Epithelial cell of proximal tubule (primary cell): ENCODE data around the gene CACNA1E. TPM values are rescaled to one million over a fixed set of nuclear protein-coding genes. Genes with fewer than 3 reads are reported as not detected.
A peak's percentile ranks its signal among the peaks of the same experiment; 100 is the strongest.

ENCODE experiments used
- DNase-seq: peaks from one replicate; pipeline ENCODE4 v3.0.0-alpha.2; 2011; ENCODE audit warnings: low read depth
- H3K4me3 ChIP-seq: 2 replicates; pipeline ENCODE4 v1.5.1; 2011; ENCODE audit warnings: low read depth, mild to moderate bottlenecking, low read length
- CTCF ChIP-seq: conservative IDR thresholded peaks from 2 replicates; pipeline ENCODE4 v1.5.1; 2012; ENCODE audit warnings: low read depth, mild to moderate bottlenecking, low read length
- total RNA-seq: library from RNA; depleted of rRNA; stranded (reverse); fragments of >200 nt; gene quantifications from 2 replicates; pipeline ENCODE4 v1.2.3, GENCODE V29; 2015

The CACNA1E gene
- total RNA-seq, 1 donor from 2014 or later, result 0.06 TPM

- TF ChIP-seq CTCF, result no peak
- H3K4me3 ChIP-seq, result no peak overlapping the region
- no peak for DNase-seq
Observed at GRCh38 chr1:181784039-181784683, 300.8 kb downstream of the CACNA1E start.

- DNase-seq, result peak; percentile 67
- no peak overlapping the region for H3K4me3 ChIP-seq
- TF ChIP-seq CTCF, result no peak
Observed at GRCh38 chr1:181789395-181789794, 306.1 kb downstream of the CACNA1E start.

GRCh38 chr1:181791721-181792120 is 308.4 kb downstream of the CACNA1E start:
- no peak overlapping the region for H3K4me3 ChIP-seq
- TF ChIP-seq CTCF, result no peak
- no peak for DNase-seq

GRCh38 chr1:181793831-181794230 is 310.5 kb downstream of the CACNA1E start:
- no peak for DNase-seq
- H3K4me3 ChIP-seq, result peak overlapping the region; percentile 3
- no peak for TF ChIP-seq CTCF

GRCh38 chr1:181794332-181794731 is 311.0 kb downstream of the CACNA1E start:
- H3K4me3 ChIP-seq, result no peak overlapping the region
- TF ChIP-seq CTCF, result no peak
- DNase-seq, result no peak

- TF ChIP-seq CTCF, result no peak
- DNase-seq, result no peak
Observed at GRCh38 chr1:181798191-181798926, 315.0 kb downstream of the CACNA1E start.

GRCh38 chr1:181801617-181802016 is 318.3 kb downstream of the CACNA1E start:
- DNase-seq, result no peak
- no peak overlapping the region for H3K4me3 ChIP-seq
- no peak for TF ChIP-seq CTCF

More at GRCh38 chr1:181798191-181798926, 315.0 kb downstream of the CACNA1E start:
- H3K4me3 ChIP-seq, result no peak overlapping the region
